GM23248 (cell line): ENCODE results near the gene VWA8.

Source experiments
- EZH2 ChIP-seq: fragments of 200-600 bp; sonication (generic); IDR thresholded peaks from 2 replicates; pipeline ENCODE4 v1.6.1; 2018; ENCODE audit warnings: antibody characterized with exemption, mild to moderate bottlenecking; ENCODE audit not compliant: insufficient read depth, poor library complexity, severe bottlenecking
- EZH2phosphoT487 ChIP-seq: fragments of 200-600 bp; sonication (generic); IDR thresholded peaks from 2 replicates; pipeline ENCODE4 v1.6.1; 2018; ENCODE audit warnings: antibody characterized with exemption, moderate library complexity, mild to moderate bottlenecking, low read depth; ENCODE audit not compliant: insufficient read depth

DNA sequence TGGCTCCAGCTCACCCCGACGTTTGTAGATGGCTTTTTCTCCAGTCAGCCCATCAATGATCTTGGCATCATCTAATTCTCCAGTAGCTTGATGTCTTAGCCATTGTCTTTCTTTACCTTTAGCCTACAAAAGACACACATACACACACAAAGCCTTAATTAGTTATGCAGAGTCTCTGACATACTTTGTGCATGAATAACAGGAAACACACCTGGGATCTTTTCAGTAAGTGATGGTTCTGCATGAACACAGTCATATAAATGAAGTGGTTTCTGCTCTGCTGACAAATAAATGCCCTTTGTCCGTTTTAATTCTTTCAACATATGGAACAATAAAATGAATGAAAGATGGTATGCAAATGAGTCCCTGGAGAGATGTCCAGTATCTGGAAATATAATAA is 370.3 kb downstream of the VWA8 start:
- TF ChIP-seq EZH2: no peak
- no peak for TF ChIP-seq EZH2phosphoT487
